GM12878 (cell line): Measurements from ENCODE around the gene PHF20. TPM values are rescaled to one million over a fixed set of nuclear protein-coding genes. Genes with fewer than 3 reads are reported as not detected.

Experiments
- BCL3 ChIP-seq: IDR thresholded peaks from 2 replicates; pipeline ENCODE4 v1.6.1; 2011; ENCODE audit warnings: borderline replicate concordance, low read depth, mild to moderate bottlenecking, moderate library complexity, low read length; ENCODE audit not compliant: insufficient read depth, poor library complexity, severe bottlenecking
- CBX5 ChIP-seq: sonication (generic); IDR thresholded peaks from 2 replicates; pipeline ENCODE4 v1.6.1; 2016; ENCODE audit warnings: low read depth, moderate library complexity, mild to moderate bottlenecking, inconsistent platforms
- CEBPZ ChIP-seq: fragments of 150-350 bp; IDR thresholded peaks from 2 replicates; pipeline ENCODE4 v1.6.1; 2016; ENCODE audit warnings: low read depth, low read length
- MEF2A ChIP-seq: IDR thresholded peaks from 2 replicates; pipeline ENCODE4 v1.6.1; 2011; ENCODE audit warnings: low read depth, mild to moderate bottlenecking, low read length, moderate library complexity; ENCODE audit not compliant: insufficient read depth
- SREBF2 ChIP-seq: IDR thresholded peaks from 2 replicates; pipeline ENCODE4 v1.6.1; 2012; ENCODE audit warnings: mild to moderate bottlenecking, low read length
- USF1 ChIP-seq: IDR thresholded peaks from 2 replicates; pipeline ENCODE4 v1.6.1; 2011; ENCODE audit warnings: borderline replicate concordance, low read depth, mild to moderate bottlenecking, moderate library complexity, mixed read lengths, low read length; ENCODE audit not compliant: insufficient read depth; ENCODE audit errors: extremely low read length
- WRNIP1 ChIP-seq: IDR thresholded peaks from 2 replicates; pipeline ENCODE4 v1.6.1; 2011; ENCODE audit warnings: low read depth, low read length, improper control_type of control experiment, borderline replicate concordance
- polyA plus RNA-seq, 11 experiments: library from polyadenylated mRNA; depleted of rRNA in 4 of 11; unstranded in 6 of 11; stranded (reverse) in 5 of 11; fragments of >200 nt; fragmentation: Nextera tagmentation in 4 of 11; fragmentation: Illumina TruSeq in 1 of 11; extraction: Ambion mirVana in 4 of 11; extraction: Trizol in 1 of 11; gene quantifications; 1 replicate in 1 of 11; 2 replicates in 10 of 11; pipeline versions ENCODE4 v1.2.1 to v1.2.3, GENCODE V29; 2011 to 2016; ENCODE audit warnings: inconsistent platforms in 2 of 11, missing spikeins in 2 of 11, low read depth in 1 of 11
- total RNA-seq, 4 experiments: library from RNA; depleted of rRNA in 3 of 4; stranded (reverse); fragments of >200 nt in 3 of 4; fragmentation: Illumina TruSeq in 1 of 4; extraction: Trizol in 1 of 4; gene quantifications; 2 replicates each; pipeline versions ENCODE4 v1.2.1 to v1.2.3, GENCODE V29; 2013 to 2021

Gene PHF20
- total and polyA plus RNA-seq, 10 of the 15 experiments (the other 5 are each of a cell fraction or from before 2014, with no cell fraction given), result 31.6 to 91.2 (median 46.8) TPM

- no peak for TF ChIP-seq CEBPZ
- TF ChIP-seq MEF2A, result no peak
- TF ChIP-seq WRNIP1, result no peak
- TF ChIP-seq BCL3, result no peak
- no peak for TF ChIP-seq SREBF2
- TF ChIP-seq CBX5, result no peak
- TF ChIP-seq USF1, result no peak
These were observed 138.0 kb downstream of the PHF20 start (continued) for GRCh38 chr20:35909796-35910195.
